HG03175 (cell line): ENCODE data around the gene TDRD7.

Experiments used
- ATAC-seq: cut with Tn5 transposase; IDR thresholded peaks from one replicate; pipeline ENCODE4 v1.9.1; 2021; ENCODE audit warnings: mild to moderate bottlenecking, moderate library complexity; ENCODE audit not compliant: unreplicated experiment

The TDRD7 gene

GRCh38 chr9:97387504-97387886, 24.4 kb upstream of the TDRD7 start:
- no peak for ATAC-seq

GRCh38 chr9:97387936-97388684, 23.8 kb upstream of the TDRD7 start:
- ATAC-seq: no peak

- peak; percentile 65 for ATAC-seq
Observed at GRCh38 chr9:97388721-97389238, 23.1 kb upstream of the TDRD7 start.

GRCh38 chr9:97389249-97389648, 22.6 kb upstream of the TDRD7 start:
- no peak for ATAC-seq

GRCh38 chr9:97390791-97391406, 21.0 kb upstream of the TDRD7 start:
- no peak for ATAC-seq

- ATAC-seq: no peak
Observed at GRCh38 chr9:97394881-97395280, 17.0 kb upstream of the TDRD7 start.

GRCh38 chr9:97395745-97396144, 16.2 kb upstream of the TDRD7 start:
- no peak for ATAC-seq

GRCh38 chr9:97396256-97396655, 15.6 kb upstream of the TDRD7 start:
- ATAC-seq: no peak

GRCh38 chr9:97397220-97397619, 14.7 kb upstream of the TDRD7 start:
- ATAC-seq: peak; percentile 59

GRCh38 chr9:97398999-97399758, 12.7 kb upstream of the TDRD7 start:
- ATAC-seq: peak; percentile 52

- ATAC-seq: no peak
Observed at GRCh38 chr9:97403746-97404316, 8.1 kb upstream of the TDRD7 start.

- no peak for ATAC-seq
Observed at GRCh38 chr9:97405551-97405950, 6.3 kb upstream of the TDRD7 start.

GRCh38 chr9:97406620-97407177, 5.2 kb upstream of the TDRD7 start:
- ATAC-seq: no peak

- ATAC-seq: no peak
Observed at GRCh38 chr9:97408562-97408961, 3.3 kb upstream of the TDRD7 start.

- ATAC-seq: no peak
Observed at GRCh38 chr9:97411440-97411788, 482 bp upstream of the TDRD7 start.

- ATAC-seq: peak; percentile 20
Observed at GRCh38 chr9:97412626-97413385, 910 bp downstream of the TDRD7 start.

- ATAC-seq: no peak
Observed at GRCh38 chr9:97413462-97413861, 1.6 kb downstream of the TDRD7 start.

- ATAC-seq: no peak
Observed at GRCh38 chr9:97415146-97415545, 3.2 kb downstream of the TDRD7 start.

- ATAC-seq: no peak
Observed at GRCh38 chr9:97418880-97419279, 7.0 kb downstream of the TDRD7 start.

GRCh38 chr9:97419309-97419867, 7.5 kb downstream of the TDRD7 start:
- ATAC-seq: no peak
